COLO668 (cell line): ENCODE measurements around the gene TMEM209.
"Not testable (repeated sequence)": the region's sequence is repeated elsewhere in the genome, so short reads cannot be mapped to it uniquely, and the experiment has no call there.

Source experiments
- DNase-seq: peaks from one replicate; lab custom pipeline; 2025; ENCODE audit not compliant: unreplicated experiment; lab: John Stamatoyannopoulos, UW

TMEM209 gene

GRCh38 chr7:130218806-130219620, 13.8 kb upstream of the TMEM209 start:
- DNase-seq, result no peak

DNA sequence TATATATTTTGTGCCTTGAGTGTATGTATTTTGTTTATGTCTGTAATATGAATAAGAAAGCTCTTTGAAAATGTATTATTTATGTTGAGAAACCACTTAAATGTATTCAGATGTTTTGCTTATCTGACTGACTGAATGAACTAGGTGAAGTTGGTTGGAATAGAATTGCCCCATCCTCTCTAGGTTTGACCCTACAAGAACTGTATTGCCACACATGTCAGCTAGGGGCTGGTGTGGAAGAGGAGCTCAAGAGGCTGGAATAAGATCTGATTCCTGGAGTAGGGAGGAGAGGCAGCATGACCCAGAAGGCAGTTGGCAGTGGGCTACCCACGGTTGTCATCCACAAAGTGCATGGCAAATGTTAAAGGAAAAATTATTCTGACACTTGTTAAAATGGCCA, 11.5 kb upstream of the TMEM209 start:
- DNase-seq, result no peak

DNA sequence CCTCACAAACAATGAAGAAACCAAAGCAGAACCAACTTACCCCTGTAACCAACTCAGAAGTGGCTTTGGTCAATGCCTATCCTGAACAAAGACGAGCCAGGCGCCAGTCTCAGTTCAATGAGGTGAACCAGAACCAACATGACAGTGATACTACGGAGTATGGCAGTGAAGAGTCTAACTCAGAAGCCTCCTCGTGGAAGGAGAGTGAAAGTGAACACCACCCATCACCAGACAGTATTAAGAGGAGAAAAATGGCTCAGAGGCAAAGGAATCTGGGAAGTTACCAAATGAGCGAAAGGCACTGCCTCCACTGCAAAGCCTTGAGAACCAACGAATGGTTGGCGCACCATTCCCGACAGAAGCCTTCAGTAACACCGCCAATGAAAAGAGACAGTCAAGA, 10.8 kb upstream of the TMEM209 start:
- DNase-seq, result no peak

GRCh38 chr7:130213828-130214227, 8.6 kb upstream of the TMEM209 start:
- no peak for DNase-seq

- no peak for DNase-seq
Observed at GRCh38 chr7:130210181-130210935, 5.2 kb upstream of the TMEM209 start.

DNA sequence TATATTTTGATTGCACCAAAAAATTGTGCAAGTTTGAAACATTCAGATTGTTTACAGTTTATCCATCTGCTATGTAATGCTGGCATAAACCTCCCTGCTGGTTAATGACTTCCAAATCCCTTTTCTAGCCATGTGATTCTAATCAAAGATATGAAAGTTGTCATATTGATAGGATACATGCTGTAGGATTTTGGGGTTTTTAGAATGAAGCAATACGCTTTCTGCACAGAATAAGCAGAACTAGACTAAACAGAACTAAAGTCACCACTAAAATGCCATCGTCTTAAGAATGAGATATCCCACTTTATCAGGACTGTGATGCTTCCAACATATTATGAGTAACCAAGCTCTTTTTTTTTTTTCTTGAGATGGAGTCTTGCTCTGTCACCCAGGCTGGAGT, 3.3 kb upstream of the TMEM209 start:
- DNase-seq, result no peak

- DNase-seq, result no peak
Observed at GRCh38 chr7:130207642-130208041, 2.4 kb upstream of the TMEM209 start, which contains the start of gene SSMEM1. SSMEM1 (plus strand) TSS chr7:130207860; CDS start chr7:130207911, 51 bp downstream.

- no peak for DNase-seq
Observed at GRCh38 chr7:130207033-130207432, 1.8 kb upstream of the TMEM209 start.

- no peak for DNase-seq
Observed at GRCh38 chr7:130201796-130202195, 3.4 kb downstream of the TMEM209 start.

DNA sequence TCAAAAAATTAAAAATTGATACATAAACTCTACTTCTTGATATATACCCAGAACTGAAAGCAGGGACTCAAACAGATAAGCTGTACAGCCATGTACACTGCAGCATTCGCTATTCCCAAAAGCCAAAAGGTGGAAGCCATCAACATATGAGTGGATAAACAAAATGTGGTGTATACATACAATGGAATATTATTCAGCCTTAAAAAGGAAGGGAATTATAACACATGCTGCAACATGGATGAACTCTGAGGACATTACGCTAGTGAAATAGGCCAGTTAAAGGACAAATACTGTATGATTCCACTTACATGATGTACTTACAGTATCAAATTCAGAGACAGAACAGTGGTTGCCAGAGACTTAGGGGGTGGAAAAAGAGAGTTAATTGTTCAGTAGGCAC, 8.1 kb downstream of the TMEM209 start:
- DNase-seq, result no peak

DNA sequence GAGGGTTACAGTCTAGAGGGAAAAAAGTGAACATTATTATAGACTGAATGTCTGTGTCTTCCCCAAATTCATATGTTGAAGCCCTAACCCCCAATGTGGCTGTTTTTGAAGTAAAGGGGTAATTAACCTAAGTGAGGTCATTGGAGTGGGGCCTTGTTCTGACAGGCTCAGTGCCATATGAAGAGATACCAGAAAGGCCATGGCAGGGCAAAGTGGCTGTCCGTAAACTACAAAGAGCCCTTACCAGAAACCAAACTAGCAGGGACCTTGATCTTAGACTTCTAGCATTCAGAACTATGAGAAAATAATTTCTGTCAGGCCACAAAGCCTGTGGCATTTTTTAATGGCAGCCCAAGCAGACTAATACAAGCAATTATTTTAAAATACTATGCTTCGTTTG, 8.7 kb downstream of the TMEM209 start:
- no peak for DNase-seq

DNA sequence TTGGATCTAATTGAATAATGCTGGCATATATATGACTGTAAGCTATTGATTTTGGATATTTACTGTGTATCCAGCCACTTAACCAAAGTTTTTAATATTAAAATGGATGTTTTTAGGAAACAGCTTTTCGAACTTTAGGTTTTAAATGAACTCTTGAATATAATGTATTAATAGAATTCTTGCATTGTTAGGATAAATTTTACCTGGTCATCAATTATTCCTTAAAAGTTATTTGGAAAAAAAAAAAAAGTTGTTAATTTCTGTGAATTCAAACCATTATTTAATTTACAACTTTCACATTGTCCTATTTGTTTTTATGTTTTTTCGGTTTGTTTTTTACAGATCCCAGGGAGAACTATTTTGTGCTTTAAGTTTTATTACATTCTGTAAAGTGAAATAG, 9.8 kb downstream of the TMEM209 start:
- no peak for DNase-seq

DNA sequence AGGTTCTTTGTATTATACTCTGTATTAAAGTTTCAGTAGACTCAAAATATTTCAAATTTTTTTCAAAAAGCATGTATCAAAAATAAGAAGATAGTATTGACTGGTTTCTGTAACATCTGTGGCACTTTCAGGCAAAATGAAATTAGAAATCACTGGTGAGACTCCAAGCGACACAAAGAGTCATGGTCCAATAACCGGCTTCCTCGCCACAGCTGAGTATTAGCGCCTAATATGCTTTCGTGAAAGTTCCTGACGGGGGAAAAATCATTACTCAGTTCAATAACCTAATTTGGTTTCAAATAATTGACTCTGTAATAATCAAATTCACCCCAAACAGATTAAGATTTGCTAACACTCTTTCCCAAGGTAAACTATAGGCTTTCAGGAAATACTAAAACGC, 13.4 kb downstream of the TMEM209 start:
- no peak for DNase-seq

DNA sequence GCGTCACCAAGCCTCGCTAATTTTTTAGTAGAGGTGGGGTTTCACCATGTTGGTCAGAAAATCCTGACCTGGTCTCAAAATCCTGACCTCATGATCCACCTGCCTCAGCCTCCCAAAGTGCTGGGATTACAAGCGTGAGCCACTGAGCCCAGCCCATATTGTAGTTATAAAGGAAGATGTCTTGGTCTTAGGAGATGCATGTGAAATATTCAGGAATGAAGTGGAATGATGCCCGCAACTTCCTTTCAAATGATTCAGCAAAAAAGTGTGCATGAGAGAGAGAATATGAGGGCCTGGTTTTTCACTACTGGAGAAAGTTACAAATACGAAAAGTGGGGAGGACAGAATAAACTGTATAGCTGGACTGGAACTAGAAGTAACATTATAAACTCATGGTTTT, 15.9 kb downstream of the TMEM209 start:
- DNase-seq, result no peak

DNA sequence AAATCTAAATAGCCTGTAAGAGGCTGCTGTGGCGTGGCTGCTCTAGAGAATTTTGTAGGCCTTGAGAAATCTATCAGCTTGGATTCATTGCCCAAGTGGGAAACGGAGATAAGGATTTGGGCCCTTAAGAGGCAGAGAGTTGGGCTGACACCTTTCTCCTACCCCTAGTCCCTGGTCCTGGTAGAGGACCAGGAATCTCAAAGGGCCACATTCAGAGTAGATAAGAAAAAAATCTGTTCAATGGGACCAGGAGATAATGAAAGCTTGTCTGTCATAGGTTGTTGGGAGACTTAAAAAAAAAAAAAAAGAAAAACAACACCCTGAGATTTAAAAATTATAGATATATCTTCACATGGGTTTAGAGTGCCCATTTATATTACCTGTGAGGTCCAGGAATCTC, 17.8 kb downstream of the TMEM209 start:
- no peak for DNase-seq

GRCh38 chr7:130184349-130184748, 20.9 kb downstream of the TMEM209 start:
- DNase-seq, result not testable (repeated sequence)

- DNase-seq, result no peak
Observed at GRCh38 chr7:130182990-130183389, 22.2 kb downstream of the TMEM209 start.

DNA sequence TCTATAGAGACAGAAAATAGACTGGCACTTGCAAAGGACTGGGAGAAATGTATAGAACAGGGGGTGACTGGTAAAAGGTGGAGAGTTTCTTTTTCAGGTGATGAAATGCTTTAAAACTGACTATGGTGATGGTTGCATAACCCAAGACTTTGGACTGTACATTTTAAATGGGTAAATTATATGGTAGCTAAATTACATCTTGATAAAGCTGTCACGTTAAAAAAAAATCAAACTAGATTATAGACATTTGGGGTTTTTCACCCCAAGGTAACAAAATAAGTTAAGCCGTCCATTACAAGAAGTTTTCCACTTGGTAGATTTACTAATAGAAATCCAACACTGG, 24.0 kb downstream of the TMEM209 start:
- DNase-seq, result no peak

DNA sequence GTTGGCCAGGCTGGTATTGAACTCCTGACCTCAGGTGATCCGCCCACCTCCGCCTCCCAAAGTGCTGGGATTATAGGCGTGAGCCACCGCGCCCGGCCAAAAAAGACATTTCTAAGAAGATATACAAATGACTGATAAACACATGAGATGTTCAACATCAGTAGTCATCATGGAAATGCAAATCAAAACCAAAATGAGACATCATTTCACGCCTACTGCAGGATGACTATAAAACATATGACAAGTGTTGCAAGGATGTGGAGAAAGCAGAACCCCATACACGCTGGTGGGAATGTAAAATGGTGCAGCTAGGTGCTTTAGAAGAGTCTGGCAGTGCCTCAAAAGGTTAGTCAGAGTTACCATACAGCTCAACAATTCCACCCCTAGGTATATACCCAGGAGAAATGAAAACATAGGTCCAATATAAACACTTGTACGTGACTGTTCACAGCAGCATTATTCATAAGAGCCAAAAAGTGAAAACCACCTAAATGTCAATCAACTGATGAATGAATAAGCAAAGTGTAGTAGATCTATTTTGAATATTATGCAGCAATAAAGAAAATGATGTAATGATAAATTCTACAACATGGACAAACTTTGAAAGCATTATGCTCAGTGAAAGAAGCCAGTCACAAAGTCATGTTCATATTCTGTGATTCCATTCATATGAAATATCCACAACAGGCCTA, 24.5 kb downstream of the TMEM209 start:
- DNase-seq, result no peak

DNA sequence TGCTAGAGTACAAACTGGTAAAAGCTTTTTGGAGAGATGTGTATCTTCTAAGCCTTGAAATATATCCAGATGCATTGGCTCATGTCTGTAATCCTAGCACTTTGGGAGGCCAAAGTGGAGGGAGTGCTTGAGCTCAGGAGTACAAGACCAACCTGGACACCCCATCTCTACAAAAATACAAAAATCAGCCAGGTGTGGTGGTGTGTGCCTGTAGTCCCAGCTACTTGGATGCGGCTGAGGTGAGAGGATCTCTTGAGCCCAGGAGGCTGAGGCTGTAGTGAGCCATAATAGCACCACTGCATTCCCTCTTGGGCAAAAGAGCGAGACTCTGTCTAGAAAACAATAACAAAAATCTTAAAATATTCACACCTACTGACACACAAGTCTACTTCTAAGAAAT, 25.6 kb downstream of the TMEM209 start:
- DNase-seq, result no peak

DNA sequence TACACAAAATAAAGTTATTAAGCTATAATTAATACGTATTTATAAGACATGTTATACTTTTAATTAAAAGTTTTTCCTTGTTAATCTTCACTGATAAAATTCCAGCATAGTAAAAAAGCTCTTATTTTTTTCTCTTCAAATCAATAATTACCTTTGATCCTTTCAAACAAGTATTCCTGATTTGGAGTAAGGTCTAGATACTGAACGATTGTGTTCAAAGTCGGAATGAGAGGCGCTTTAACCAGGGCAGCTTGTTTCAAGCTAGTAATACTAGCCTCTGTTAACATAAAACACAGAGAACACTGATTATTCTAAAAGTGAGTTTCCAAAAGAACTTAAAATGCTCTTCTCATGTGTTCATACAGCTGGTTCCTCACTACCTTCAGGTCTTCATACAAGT, 27.0 kb downstream of the TMEM209 start:
- DNase-seq, result no peak
